Activated CD8-positive, alpha-beta T cell treated with anti-CD3 and anti-CD28 coated beads for 36 hours (primary cell): Measurements from ENCODE around the gene ATF7. TPM values are rescaled to one million over a fixed set of nuclear protein-coding genes. Genes with fewer than 3 reads are reported as not detected.
A peak's percentile ranks its signal among the peaks of the same experiment; 100 is the strongest.

Experiments used
- ATAC-seq: fragments of 200-7000 bp; cut with Tn5 transposase; one replicate; pipeline ENCODE4 v1.10.0; 2021; ENCODE audit warnings: mild to moderate bottlenecking, moderate library complexity
- CTCF ChIA-PET: fragments of 350-600 bp; sonication (Branson Sonifier 250); formaldehyde crosslinking; loops from one replicate; lab custom pipeline; 2021; ENCODE audit warnings: antibody characterized with exemption; lab: Charles Lee
- POLR2A ChIA-PET: fragments of 350-600 bp; sonication (Branson Sonifier 250); formaldehyde crosslinking; loops from one replicate; lab custom pipeline; 2021; ENCODE audit warnings: antibody characterized with exemption; lab: Charles Lee
- DNase-seq: peaks from one replicate; pipeline ENCODE4 v3.0.0-alpha.2; 2020
- H3K27ac Mint-ChIP-seq: one replicate; pipeline ENCODE4 v1.8.0; 2021; ENCODE audit warnings: mild to moderate bottlenecking, mixed read lengths
- H3K27me3 Mint-ChIP-seq: one replicate; pipeline ENCODE4 v1.8.0; 2021; ENCODE audit warnings: mixed read lengths
- H3K36me3 Mint-ChIP-seq: one replicate; pipeline ENCODE4 v1.8.0; 2021; ENCODE audit warnings: low read depth, mixed read lengths
- H3K4me1 Mint-ChIP-seq: one replicate; pipeline ENCODE4 v1.8.0; 2021; ENCODE audit warnings: low read depth, mixed read lengths
- H3K4me3 Mint-ChIP-seq: one replicate; pipeline ENCODE4 v1.8.0; 2021; ENCODE audit warnings: mild to moderate bottlenecking, moderate library complexity, mixed read lengths
- H3K9me3 Mint-ChIP-seq: one replicate; pipeline ENCODE4 v1.8.0; 2021; ENCODE audit warnings: mixed read lengths
- intact Hi-C: fragments of 100-400 bp; cut with micrococcal nuclease; formaldehyde crosslinking; loops from one replicate; pipeline ENCODE4 v1.10.0; 2022
- total RNA-seq, 2 experiments: library from RNA; stranded (reverse); gene quantifications; one replicate each; pipeline ENCODE4 v1.2.3, GENCODE V29; 2021
- TF ChIP-seq, protein P1 (sequence below): fragments of 200-600 bp; IDR thresholded peaks from one replicate; pipeline ENCODE4 v1.8.0; 2022; ENCODE audit warnings: antibody characterized with exemption, mild to moderate bottlenecking

ATF7 gene
- total RNA-seq, 2 experiments from 2014 or later: 22.0 to 22.6 TPM

DNA sequence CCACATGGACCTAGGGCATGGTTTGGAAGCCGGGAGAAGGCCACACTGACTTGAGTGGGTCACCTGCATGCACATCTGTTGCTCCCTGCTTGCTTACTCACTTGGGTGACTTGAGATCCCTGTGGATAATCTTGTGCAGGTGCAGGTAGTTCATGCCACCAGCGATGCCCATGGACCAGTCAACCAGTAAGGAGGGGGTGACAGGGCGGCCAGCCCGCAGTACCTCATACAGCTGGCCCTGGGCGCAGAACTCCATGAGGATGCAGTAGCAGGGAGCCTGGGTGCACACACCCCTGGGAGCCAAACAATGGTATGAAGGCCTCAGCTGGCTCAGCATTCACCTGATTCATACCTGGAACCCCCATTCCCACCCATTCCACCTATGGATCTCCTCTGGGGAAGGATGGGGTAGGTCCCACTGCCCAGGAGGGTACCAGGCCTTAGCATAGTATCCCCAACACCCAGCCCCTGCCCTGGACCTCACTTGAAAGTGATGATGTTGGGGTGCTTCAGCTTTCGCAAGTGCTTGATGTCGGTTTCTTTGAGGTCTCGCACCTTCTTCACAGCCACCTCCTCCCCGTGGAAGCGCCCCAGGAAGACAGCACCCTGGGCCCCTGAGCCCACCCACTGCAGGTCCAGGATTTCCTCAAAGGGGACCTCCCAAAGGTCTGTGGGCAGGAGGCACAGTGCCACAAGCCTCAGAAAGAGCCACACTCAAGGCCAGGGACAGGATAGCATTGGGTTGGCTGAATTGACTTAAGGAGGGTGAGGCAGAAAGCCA lies 140.0 kb downstream of the ATF7 start:
- Mint-ChIP-seq H3K27ac (peak overlapping the region; percentile 57), H3K9me3 (no peaks in the 10 kb centered on the region), H3K36me3 (peaks cover 20% of the 10 kb centered on the region), H3K4me3 (no peak overlapping the region), H3K4me1 (peaks cover 16% of the 10 kb centered on the region), H3K27me3 (no peaks in the 10 kb centered on the region)
- ChIA-PET POLR2A (interaction anchor here (43.3 to 54.1 kb wide), 2 partner anchors 1 to 19 kb away, joined by 1494 read pairs; partner anchors contain the start of genes MAP3K12, NPFF, PCBP2 and TARBP2), CTCF (interaction anchor here (2.0 kb wide), 1 partner anchor 9 kb away, joined by 5 read pairs; no protein-coding TSS in a partner anchor)
- DNase-seq (no peak), ATAC-seq (no peak)
- intact Hi-C loops: no loop called here
- TF ChIP-seq, protein P1, sequence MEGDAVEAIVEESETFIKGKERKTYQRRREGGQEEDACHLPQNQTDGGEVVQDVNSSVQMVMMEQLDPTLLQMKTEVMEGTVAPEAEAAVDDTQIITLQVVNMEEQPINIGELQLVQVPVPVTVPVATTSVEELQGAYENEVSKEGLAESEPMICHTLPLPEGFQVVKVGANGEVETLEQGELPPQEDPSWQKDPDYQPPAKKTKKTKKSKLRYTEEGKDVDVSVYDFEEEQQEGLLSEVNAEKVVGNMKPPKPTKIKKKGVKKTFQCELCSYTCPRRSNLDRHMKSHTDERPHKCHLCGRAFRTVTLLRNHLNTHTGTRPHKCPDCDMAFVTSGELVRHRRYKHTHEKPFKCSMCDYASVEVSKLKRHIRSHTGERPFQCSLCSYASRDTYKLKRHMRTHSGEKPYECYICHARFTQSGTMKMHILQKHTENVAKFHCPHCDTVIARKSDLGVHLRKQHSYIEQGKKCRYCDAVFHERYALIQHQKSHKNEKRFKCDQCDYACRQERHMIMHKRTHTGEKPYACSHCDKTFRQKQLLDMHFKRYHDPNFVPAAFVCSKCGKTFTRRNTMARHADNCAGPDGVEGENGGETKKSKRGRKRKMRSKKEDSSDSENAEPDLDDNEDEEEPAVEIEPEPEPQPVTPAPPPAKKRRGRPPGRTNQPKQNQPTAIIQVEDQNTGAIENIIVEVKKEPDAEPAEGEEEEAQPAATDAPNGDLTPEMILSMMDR: no peak

DNA sequence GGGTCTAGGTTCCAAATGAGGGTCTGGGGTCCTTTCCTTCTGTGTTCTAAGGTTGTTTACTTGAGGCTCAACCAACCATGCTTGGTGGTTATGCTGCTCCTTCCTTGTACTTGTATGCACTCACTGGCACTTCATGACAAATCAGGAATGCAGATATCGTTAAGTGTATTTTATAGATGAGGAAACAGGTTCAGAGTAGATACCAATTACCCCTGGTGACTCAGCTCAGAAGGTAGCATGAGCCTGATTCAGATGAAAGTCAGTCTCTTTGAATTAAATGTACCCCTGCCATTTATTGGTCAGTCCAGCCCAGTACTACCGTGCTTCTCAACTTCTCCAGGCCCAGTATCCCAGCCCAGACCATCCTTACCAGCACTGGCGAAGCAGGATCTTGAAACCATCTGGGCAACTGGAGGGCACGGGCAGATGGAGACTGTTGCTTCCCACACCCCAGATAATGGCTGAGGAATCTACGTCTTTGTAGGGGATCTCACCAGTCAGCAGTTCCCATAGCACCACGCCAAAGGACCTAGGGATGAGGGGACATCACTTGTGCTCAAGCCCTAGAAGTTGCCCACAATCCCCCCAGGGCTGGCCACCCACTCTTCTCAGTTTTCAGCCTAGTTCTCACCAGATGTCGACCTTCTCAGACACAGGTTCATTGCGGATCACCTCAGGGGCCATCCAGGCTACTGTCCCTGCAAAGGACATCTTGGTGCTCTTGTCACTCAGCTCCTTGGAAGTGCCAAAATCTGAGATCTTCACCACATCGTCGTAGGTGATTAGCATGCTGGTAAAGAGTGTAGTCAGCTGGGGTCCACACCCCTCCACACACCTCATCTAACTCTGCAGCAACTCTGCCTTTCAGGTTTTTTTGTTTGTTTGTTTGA lies 141.3 kb downstream of the ATF7 start:
- DNase-seq (no peak), ATAC-seq (no peak)
- Mint-ChIP-seq H3K36me3 (peaks cover 25% of the 10 kb centered on the region), H3K27me3 (no peaks in the 10 kb centered on the region), H3K9me3 (no peaks in the 10 kb centered on the region), H3K27ac (peak overlapping the region; percentile 18), H3K4me1 (peaks cover 16% of the 10 kb centered on the region), H3K4me3 (no peak overlapping the region)
- intact Hi-C loops: no loop called here
- ChIA-PET POLR2A (interaction anchor here (43.3 to 54.1 kb wide), 2 partner anchors 2 to 17 kb away, joined by 1494 read pairs; partner anchors contain the start of genes MAP3K12, NPFF, PCBP2 and TARBP2), CTCF (interaction anchor here (2.0 kb wide), 1 partner anchor 8 kb away, joined by 5 read pairs; no protein-coding TSS in a partner anchor)
- TF ChIP-seq, protein P1: no peak

DNA sequence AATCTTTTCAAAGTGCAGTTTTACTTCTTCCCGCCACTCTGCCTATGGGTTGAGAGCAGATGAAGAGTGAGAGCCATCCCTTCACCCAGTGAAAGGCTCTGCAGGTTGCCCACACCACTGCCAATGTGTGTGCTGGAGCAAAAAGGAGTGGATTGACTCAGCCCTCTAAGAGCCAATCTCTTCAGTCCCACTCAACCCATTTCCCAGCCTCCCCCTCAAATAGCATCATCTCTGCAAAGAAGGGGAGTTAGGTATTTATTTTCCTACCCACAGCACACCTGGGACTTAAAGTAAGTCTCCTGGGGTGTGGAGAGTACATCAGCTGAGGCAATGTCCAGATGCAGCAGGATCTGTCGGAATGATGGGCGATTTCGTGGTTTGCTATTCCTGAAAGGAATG lies 142.2 kb downstream of the ATF7 start:
- ATAC-seq (peak; percentile 31), DNase-seq (no peak)
- Mint-ChIP-seq H3K36me3 (peaks cover 32% of the 10 kb centered on the region), H3K27me3 (no peaks in the 10 kb centered on the region), H3K9me3 (no peaks in the 10 kb centered on the region), H3K4me3 (no peak overlapping the region), H3K27ac (peak overlapping the region; percentile 10), H3K4me1 (peaks cover 17% of the 10 kb centered on the region)
- TF ChIP-seq, protein P1: no peak
- CTCF ChIA-PET: interaction anchor here (0.8 kb wide), 1 partner anchor 9 kb away, joined by 6 read pairs; no protein-coding TSS in a partner anchor
- POLR2A ChIA-PET: interaction anchor here (0.6 to 54.1 kb wide), 3 partner anchors 3 to 270 kb away, joined by 3 to 1494 read pairs (median 1494); partner anchors contain the start of genes MAP3K12, NPFF, PCBP2 and TARBP2
- intact Hi-C loops: no loop called here

DNA sequence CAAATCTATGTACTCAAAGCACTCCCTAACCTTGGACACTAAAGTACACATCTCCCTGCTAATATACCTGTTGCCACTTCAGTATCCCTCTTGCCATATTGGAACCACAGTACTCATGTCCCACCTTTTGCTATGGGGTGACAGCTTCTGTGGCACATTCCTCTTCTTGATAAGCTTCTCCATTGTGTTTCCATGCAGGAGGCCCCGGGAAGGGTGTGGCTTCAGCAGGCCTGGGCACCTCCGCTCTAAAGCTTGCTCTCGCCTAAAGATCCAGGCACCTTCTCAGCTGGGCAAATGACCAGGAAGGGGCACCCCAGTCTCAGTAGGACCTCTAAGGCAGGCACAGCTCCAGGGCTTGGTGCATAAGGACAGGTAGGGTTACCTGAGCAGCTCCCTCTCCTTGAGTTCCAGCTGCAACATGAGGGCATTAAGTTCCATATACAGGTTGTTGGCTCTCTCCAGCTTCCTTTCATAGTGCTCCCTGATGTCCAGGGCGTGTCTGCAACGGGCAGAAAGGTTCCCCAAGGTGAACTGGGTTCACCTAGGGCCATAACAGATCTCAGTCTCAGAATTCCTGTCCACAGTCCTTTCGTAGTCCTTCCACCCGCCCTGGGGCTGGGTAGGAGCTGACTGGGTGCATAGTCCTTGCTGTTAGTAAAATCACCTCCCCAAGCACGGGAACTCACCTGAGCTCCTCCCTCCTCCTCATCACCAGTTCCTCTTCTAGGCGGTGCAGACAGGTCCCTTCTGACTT lies 142.8 kb downstream of the ATF7 start:
- intact Hi-C loops: no loop called here
- CTCF ChIA-PET: interaction anchor here (0.8 to 1.7 kb wide), 3 partner anchors 8 to 31 kb away, joined by 3 to 9 read pairs (median 6); no protein-coding TSS in a partner anchor
- Mint-ChIP-seq H3K4me3 (no peak overlapping the region), H3K27ac (no peak overlapping the region), H3K9me3 (no peaks in the 10 kb centered on the region), H3K4me1 (peaks cover 19% of the 10 kb centered on the region), H3K36me3 (peaks cover 35% of the 10 kb centered on the region), H3K27me3 (no peaks in the 10 kb centered on the region)
- ATAC-seq: no peak
- POLR2A ChIA-PET: interaction anchor here (0.6 to 54.1 kb wide), 4 partner anchors 4 to 270 kb away, joined by 3 to 1494 read pairs (median 748); partner anchors contain the start of genes MAP3K12, NPFF, PCBP2 and TARBP2
- TF ChIP-seq, protein P1: no peak
- no peak for DNase-seq
